Osteoblast (primary cell): Measurements from ENCODE around the gene WNT7B. TPM values are rescaled to one million over a fixed set of nuclear protein-coding genes. Genes with fewer than 3 reads are reported as not detected.
A peak's percentile ranks its signal among the peaks of the same experiment; 100 is the strongest.

Experiments
- DNase-seq: peaks from one replicate; pipeline ENCODE4 v3.0.0; 2011; ENCODE audit warnings: low spot score, mixed read lengths; ENCODE audit not compliant: insufficient read length; ENCODE audit errors: missing footprints
- H2AFZ ChIP-seq: 2 replicates; pipeline ENCODE4 v1.6.0; 2011; ENCODE audit warnings: mild to moderate bottlenecking, low read length
- H3K27ac ChIP-seq: 2 replicates; pipeline ENCODE4 v1.5.1; 2011; ENCODE audit warnings: mild to moderate bottlenecking, low read depth, low read length, moderate library complexity
- H3K27me3 ChIP-seq: 2 replicates; pipeline ENCODE4 v1.6.0; 2012; ENCODE audit warnings: mild to moderate bottlenecking, control low read depth, inconsistent platforms, low read length, moderate library complexity; ENCODE audit not compliant: insufficient read depth
- H3K36me3 ChIP-seq: 2 replicates; pipeline ENCODE4 v1.5.1; 2011; ENCODE audit warnings: mild to moderate bottlenecking, low read length, control low read depth, moderate library complexity; ENCODE audit not compliant: insufficient read depth
- H3K4me1 ChIP-seq: 2 replicates; pipeline ENCODE4 v1.5.1; 2011; ENCODE audit warnings: mild to moderate bottlenecking, low read length, control low read depth, moderate library complexity; ENCODE audit not compliant: insufficient read depth
- H3K4me2 ChIP-seq: 2 replicates; pipeline ENCODE4 v1.6.0; 2011; ENCODE audit warnings: mild to moderate bottlenecking, low read length; ENCODE audit not compliant: insufficient read depth
- H3K4me3 ChIP-seq: fragments of 200-600 bp; sonication (generic); 3 replicates; pipeline ENCODE4 v1.5.1; 2012; ENCODE audit warnings: mild to moderate bottlenecking, low read length, inconsistent platforms; ENCODE audit not compliant: insufficient read depth
- H3K79me2 ChIP-seq: 2 replicates; pipeline ENCODE4 v1.6.0; 2012; ENCODE audit warnings: mild to moderate bottlenecking, low read length, control low read depth, inconsistent platforms; ENCODE audit not compliant: insufficient read depth
- H3K9me3 ChIP-seq: 2 replicates; pipeline ENCODE4 v1.5.1; 2011; ENCODE audit warnings: low read depth, low read length, control low read depth
- H4K20me1 ChIP-seq: 2 replicates; pipeline ENCODE4 v1.6.0; 2012; ENCODE audit warnings: mild to moderate bottlenecking, low read length, control low read depth; ENCODE audit not compliant: insufficient read depth
- total RNA-seq: library from RNA; depleted of rRNA; stranded (reverse); fragments of >200 nt; gene quantifications from 2 replicates; pipeline ENCODE4 v1.2.3, GENCODE V29; 2012
- TF ChIP-seq, protein P1 (sequence below): IDR thresholded peaks from 2 replicates; pipeline ENCODE4 v1.5.1; 2011; ENCODE audit warnings: mild to moderate bottlenecking, low read depth, low read length, moderate library complexity; ENCODE audit errors: extremely low read depth

The WNT7B gene
- total RNA-seq, 1 donor = not detected

DNA sequence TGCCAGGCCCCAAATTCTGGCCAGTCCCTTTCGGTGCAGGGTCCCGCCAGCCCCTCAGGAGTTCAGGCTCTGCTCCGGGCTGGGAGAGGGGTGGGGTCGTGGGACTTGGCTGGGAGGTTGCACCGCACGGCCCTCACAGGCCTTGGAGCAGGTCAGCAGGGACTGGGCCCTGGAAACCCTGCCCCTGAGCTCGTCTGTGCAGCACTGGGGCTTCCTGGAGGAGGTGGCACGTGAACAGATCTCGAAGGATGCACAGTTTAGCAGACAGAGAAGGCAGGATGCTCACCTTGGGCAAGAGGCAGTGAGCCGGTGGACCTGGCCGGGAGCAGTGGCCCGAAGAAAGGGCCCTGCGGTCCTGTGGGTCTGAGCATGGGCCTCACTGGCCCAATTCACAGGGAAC, 70.0 kb downstream of the WNT7B start:
- Histone ChIP-seq H3K4me3 (no peak overlapping the region), H2AFZ (no peak overlapping the region), H3K27me3 (peaks cover 3% of the 10 kb centered on the region), H3K36me3 (no peaks in the 10 kb centered on the region), H3K79me2 (no peaks in the 10 kb centered on the region), H3K4me1 (peaks cover 31% of the 10 kb centered on the region), H3K9me3 (no peaks in the 10 kb centered on the region), H4K20me1 (no peaks in the 10 kb centered on the region), H3K4me2 (no peak overlapping the region), H3K27ac (no peak overlapping the region)
- no peak for DNase-seq
- TF ChIP-seq, protein P1, sequence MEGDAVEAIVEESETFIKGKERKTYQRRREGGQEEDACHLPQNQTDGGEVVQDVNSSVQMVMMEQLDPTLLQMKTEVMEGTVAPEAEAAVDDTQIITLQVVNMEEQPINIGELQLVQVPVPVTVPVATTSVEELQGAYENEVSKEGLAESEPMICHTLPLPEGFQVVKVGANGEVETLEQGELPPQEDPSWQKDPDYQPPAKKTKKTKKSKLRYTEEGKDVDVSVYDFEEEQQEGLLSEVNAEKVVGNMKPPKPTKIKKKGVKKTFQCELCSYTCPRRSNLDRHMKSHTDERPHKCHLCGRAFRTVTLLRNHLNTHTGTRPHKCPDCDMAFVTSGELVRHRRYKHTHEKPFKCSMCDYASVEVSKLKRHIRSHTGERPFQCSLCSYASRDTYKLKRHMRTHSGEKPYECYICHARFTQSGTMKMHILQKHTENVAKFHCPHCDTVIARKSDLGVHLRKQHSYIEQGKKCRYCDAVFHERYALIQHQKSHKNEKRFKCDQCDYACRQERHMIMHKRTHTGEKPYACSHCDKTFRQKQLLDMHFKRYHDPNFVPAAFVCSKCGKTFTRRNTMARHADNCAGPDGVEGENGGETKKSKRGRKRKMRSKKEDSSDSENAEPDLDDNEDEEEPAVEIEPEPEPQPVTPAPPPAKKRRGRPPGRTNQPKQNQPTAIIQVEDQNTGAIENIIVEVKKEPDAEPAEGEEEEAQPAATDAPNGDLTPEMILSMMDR = no peak

DNA sequence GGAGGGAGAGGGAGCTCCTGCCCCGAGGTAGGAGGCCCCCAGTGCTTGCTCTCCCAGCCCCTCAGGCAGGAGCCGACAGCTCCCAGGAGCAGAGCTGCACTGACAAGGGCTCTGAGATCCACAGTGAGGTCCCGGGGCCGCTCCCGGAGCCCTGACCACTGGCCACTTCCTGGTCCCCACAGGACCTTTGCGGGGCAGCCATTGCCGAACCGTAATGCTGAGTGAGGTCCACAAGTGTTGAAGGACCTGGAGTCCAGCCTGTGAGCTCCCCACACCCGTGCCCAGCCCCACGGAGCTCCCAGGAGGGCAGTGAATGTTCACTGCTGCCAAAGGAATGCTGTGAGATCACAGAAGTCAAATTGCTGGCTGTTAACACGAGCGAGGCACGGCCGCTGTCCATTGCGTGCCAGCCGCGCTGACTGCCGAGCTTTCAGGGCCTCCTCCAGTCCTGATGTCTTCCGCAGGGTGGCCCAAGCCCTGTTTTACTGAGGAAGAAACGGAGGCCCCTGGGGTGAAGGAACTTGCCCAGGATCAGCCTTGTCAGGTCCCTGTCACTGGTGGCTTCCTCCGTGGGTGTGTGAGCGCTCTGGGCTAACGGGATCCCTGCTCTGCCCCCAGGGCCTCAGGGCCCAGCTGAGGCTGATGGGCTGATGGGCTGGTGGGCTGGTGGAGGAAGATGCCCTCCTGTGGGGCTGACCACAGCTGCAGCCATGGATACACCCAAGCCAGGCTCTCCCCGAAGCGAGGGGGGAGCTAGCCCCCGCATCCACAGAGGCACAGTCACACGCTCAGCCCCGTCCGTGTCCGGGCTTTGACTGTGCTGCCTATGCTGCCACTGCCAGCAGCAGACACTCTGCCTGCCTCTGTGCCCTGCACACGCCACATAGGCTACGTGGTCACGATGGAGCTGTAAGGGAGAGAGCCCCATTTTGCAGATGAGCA, 70.8 kb downstream of the WNT7B start:
- Histone ChIP-seq H3K4me3 (peak overlapping the region; percentile 56), H4K20me1 (no peaks in the 10 kb centered on the region), H3K27ac (peak overlapping the region; percentile 53), H3K79me2 (no peaks in the 10 kb centered on the region), H3K27me3 (peaks cover 3% of the 10 kb centered on the region), H3K4me1 (peaks cover 31% of the 10 kb centered on the region), H2AFZ (peak overlapping the region; percentile 25), H3K9me3 (no peaks in the 10 kb centered on the region), H3K4me2 (peak overlapping the region; percentile 76), H3K36me3 (no peaks in the 10 kb centered on the region)
- TF ChIP-seq, protein P1 = peak; percentile 16
- DNase-seq = peak; percentile 99

DNA sequence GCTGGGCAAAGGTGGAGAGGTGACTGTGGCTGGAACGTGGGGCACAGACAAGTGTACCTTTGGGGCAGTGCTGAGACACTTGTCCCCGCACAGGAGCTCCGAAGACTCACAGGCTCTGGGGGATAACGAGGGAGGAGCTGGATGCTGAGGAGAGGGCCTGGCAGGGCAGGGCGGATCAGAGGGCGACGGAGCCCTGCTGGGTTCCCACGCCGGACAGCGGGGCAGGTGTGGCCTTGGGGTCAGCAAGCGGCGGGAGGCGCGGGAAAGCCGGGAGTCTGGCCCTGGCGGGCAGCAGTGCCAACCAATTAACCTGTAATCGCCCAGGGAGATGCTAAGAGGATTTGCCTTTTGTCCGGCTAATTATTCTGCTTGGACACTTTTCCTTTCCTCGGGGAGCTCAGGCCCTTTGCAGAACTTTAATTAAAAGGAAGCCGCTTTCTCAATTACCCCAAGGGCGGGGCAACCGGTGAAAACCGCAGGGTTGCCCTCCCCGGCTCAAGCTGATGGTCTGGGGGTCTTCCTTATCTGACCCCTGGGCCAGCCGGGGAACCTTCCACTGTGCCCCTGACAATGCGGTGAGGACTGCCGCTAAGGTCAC, 71.5 kb downstream of the WNT7B start:
- no peaks in the 10 kb centered on the region for H4K20me1 ChIP-seq
- TF ChIP-seq, protein P1 = no peak
- peak overlapping the region; percentile 53 for H3K27ac ChIP-seq
- H3K79me2 ChIP-seq = no peaks in the 10 kb centered on the region
- H3K27me3 ChIP-seq = peaks cover 6% of the 10 kb centered on the region
- DNase-seq = no peak
- H2AFZ ChIP-seq = peak overlapping the region; percentile 25
- no peaks in the 10 kb centered on the region for H3K9me3 ChIP-seq
- H3K4me3 ChIP-seq = peak overlapping the region; percentile 56
- no peaks in the 10 kb centered on the region for H3K36me3 ChIP-seq
- H3K4me1 ChIP-seq = peaks cover 31% of the 10 kb centered on the region
- peak overlapping the region; percentile 76 for H3K4me2 ChIP-seq

DNA sequence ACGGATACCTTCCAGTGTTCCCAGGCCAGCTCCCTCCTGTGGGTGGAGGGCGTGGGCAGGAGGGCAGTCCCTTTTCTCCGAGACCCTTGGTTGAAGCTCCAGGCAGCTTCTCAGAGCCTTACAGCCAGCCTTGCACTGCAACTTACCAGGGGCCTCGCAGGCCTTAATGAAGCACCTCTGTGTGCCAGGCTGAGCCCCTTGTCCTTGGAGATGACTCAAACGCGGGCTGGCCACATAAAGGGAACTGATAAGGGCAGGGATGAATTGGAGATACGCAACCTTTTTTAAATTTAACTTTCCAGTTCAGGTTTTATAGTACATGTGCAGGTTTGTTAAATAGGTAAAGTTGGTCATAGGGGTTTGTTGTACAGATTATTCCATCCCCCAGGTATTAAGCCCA, 72.7 kb downstream of the WNT7B start:
- Histone ChIP-seq H2AFZ (no peak overlapping the region), H3K79me2 (no peaks in the 10 kb centered on the region), H3K36me3 (no peaks in the 10 kb centered on the region), H3K4me3 (no peak overlapping the region), H3K4me1 (peaks cover 31% of the 10 kb centered on the region), H3K27me3 (peaks cover 11% of the 10 kb centered on the region), H3K4me2 (peak overlapping the region; percentile 68), H4K20me1 (no peaks in the 10 kb centered on the region), H3K9me3 (no peaks in the 10 kb centered on the region), H3K27ac (no peak overlapping the region)
- TF ChIP-seq, protein P1 = no peak
- DNase-seq = no peak
